Measurements from ENCODE around the gene EIF4G3.
"Not testable (repeated sequence)": the region's sequence is repeated elsewhere in the genome, so short reads cannot be mapped to it uniquely, and the experiment has no call there.

EIF4G3 gene

GRCh38 chr1:21037091-21037490, 139.6 kb downstream of the EIF4G3 start:
- in situ Hi-C loops (cut with MboI; ENCODE audit: low sequenced_read_pairs) = no loop called here

GRCh38 chr1:21035794-21036193, 140.9 kb downstream of the EIF4G3 start:
- in situ Hi-C loops (cut with MboI; ENCODE audit: low sequenced_read_pairs) = no loop called here

- in situ Hi-C loops (cut with MboI; ENCODE audit: low sequenced_read_pairs) = no loop called here
These were observed 141.7 kb downstream of the EIF4G3 start for GRCh38 chr1:21034725-21035628.

- in situ Hi-C loops (cut with MboI; ENCODE audit: low sequenced_read_pairs) = no loop called here
These were observed 144.0 kb downstream of the EIF4G3 start for GRCh38 chr1:21032741-21033140.

- in situ Hi-C loops (cut with MboI; ENCODE audit: low sequenced_read_pairs) = no loop called here
These were observed 146.5 kb downstream of the EIF4G3 start for GRCh38 chr1:21030181-21030580.

- in situ Hi-C loops (cut with MboI; ENCODE audit: low sequenced_read_pairs) = no loop called here
These were observed 148.1 kb downstream of the EIF4G3 start for GRCh38 chr1:21028520-21029145.

GRCh38 chr1:21027805-21028204, 148.9 kb downstream of the EIF4G3 start:
- in situ Hi-C loops (cut with MboI; ENCODE audit: low sequenced_read_pairs) = no loop called here

GRCh38 chr1:21024918-21025317, 151.8 kb downstream of the EIF4G3 start:
- in situ Hi-C loops (cut with MboI; ENCODE audit: low sequenced_read_pairs) = no loop called here

- in situ Hi-C loops (cut with MboI; ENCODE audit: low sequenced_read_pairs) = not testable (repeated sequence)
These were observed 152.4 kb downstream of the EIF4G3 start for GRCh38 chr1:21024136-21024896.

- in situ Hi-C loops (cut with MboI; ENCODE audit: low sequenced_read_pairs) = no loop called here
These were observed 154.2 kb downstream of the EIF4G3 start for GRCh38 chr1:21022279-21023040.

- in situ Hi-C loops (cut with MboI; ENCODE audit: low sequenced_read_pairs) = no loop called here
These were observed 155.4 kb downstream of the EIF4G3 start for GRCh38 chr1:21021311-21021710.

GRCh38 chr1:21020151-21020550, 156.5 kb downstream of the EIF4G3 start:
- in situ Hi-C loops (cut with MboI; ENCODE audit: low sequenced_read_pairs) = no loop called here

- in situ Hi-C loops (cut with MboI; ENCODE audit: low sequenced_read_pairs) = no loop called here
These were observed 158.0 kb downstream of the EIF4G3 start for GRCh38 chr1:21018673-21019072.

- in situ Hi-C loops (cut with MboI; ENCODE audit: low sequenced_read_pairs) = no loop called here
These were observed 163.2 kb downstream of the EIF4G3 start for GRCh38 chr1:21013510-21013909.

GRCh38 chr1:21012937-21013336, 163.8 kb downstream of the EIF4G3 start:
- in situ Hi-C loops (cut with MboI; ENCODE audit: low sequenced_read_pairs) = no loop called here

- in situ Hi-C loops (cut with MboI; ENCODE audit: low sequenced_read_pairs) = no loop called here
These were observed 168.8 kb downstream of the EIF4G3 start for GRCh38 chr1:21007876-21008275.

- in situ Hi-C loops (cut with MboI; ENCODE audit: low sequenced_read_pairs) = no loop called here
These were observed 171.0 kb downstream of the EIF4G3 start for GRCh38 chr1:21005466-21006239.

- in situ Hi-C loops (cut with MboI; ENCODE audit: low sequenced_read_pairs) = no loop called here
These were observed 173.2 kb downstream of the EIF4G3 start for GRCh38 chr1:21003281-21004045.

- in situ Hi-C loops (cut with MboI; ENCODE audit: low sequenced_read_pairs) = no loop called here
These were observed 175.7 kb downstream of the EIF4G3 start for GRCh38 chr1:21001042-21001441.

All from HL-60/S4 treated with phorbol 12-myristate 13-acetate at 8.2 ng/mL for 4 days and 3 days (cell line).